ENCODE results near the gene SLC6A8.
A peak's percentile ranks its signal among the peaks of the same experiment; 100 is the strongest.

GRCh38 chrX:153744210-153745066, 56.7 kb downstream of the SLC6A8 start:
- peak in 1 of 6 experiments; percentile 6 for TF ChIP-seq CTCF (IDR thresholded peaks at IDR 0.05)
- no peak for TF ChIP-seq POLR2A (IDR thresholded peaks at IDR 0.05)
